ENCODE results near the gene BCCIP.

BCCIP gene

GRCh38 chr10:125783408-125783807 is 39.9 kb upstream of the BCCIP start:
- Histone ChIP-seq H3K27me3 (replicated peaks; ENCODE audit: control insufficient read depth, insufficient read depth, low read length) (no peaks in the 10 kb centered on the region), H3K36me3 (ENCODE audit: control insufficient read depth, insufficient read depth, low read length) (no peaks in the 10 kb centered on the region; the same call in 1 of the 2 replicates), H3K4me3 (replicated peaks; ENCODE audit: low read depth, low read length) (no peak overlapping the region)
- no peak for DNase-seq (ENCODE audit: extremely low read depth, insufficient read length)
- no peak for TF ChIP-seq CTCF (IDR thresholded peaks at IDR 0.05; ENCODE audit: insufficient read depth, low read length, poor library complexity, severe bottlenecking)

GRCh38 chr10:125783957-125784356 is 39.4 kb upstream of the BCCIP start:
- peaks cover 2% of the 10 kb centered on the region; the same call in 1 of the 2 replicates for H3K36me3 ChIP-seq (ENCODE audit: control insufficient read depth, insufficient read depth, low read length)
- no peak for TF ChIP-seq CTCF (IDR thresholded peaks at IDR 0.05; ENCODE audit: insufficient read depth, low read length, poor library complexity, severe bottlenecking)
- H3K4me3 ChIP-seq (replicated peaks; ENCODE audit: low read depth, low read length): no peak overlapping the region
- no peaks in the 10 kb centered on the region for H3K27me3 ChIP-seq (replicated peaks; ENCODE audit: control insufficient read depth, insufficient read depth, low read length)
- no peak for DNase-seq (ENCODE audit: extremely low read depth, insufficient read length)

GRCh38 chr10:125785791-125786190 is 37.6 kb upstream of the BCCIP start:
- no peak for DNase-seq (ENCODE audit: extremely low read depth, insufficient read length)
- no peak for TF ChIP-seq CTCF (IDR thresholded peaks at IDR 0.05; ENCODE audit: insufficient read depth, low read length, poor library complexity, severe bottlenecking)
- Histone ChIP-seq H3K27me3 (replicated peaks; ENCODE audit: control insufficient read depth, insufficient read depth, low read length) (no peaks in the 10 kb centered on the region), H3K36me3 (ENCODE audit: control insufficient read depth, insufficient read depth, low read length) (peaks cover 7% of the 10 kb centered on the region; the same call in 1 of the 2 replicates), H3K4me3 (replicated peaks; ENCODE audit: low read depth, low read length) (no peak overlapping the region)

GRCh38 chr10:125788156-125789034 is 35.0 kb upstream of the BCCIP start:
- no peak for TF ChIP-seq CTCF (IDR thresholded peaks at IDR 0.05; ENCODE audit: insufficient read depth, low read length, poor library complexity, severe bottlenecking)
- no peak for DNase-seq (ENCODE audit: extremely low read depth, insufficient read length)
- H3K27me3 ChIP-seq (replicated peaks; ENCODE audit: control insufficient read depth, insufficient read depth, low read length): no peaks in the 10 kb centered on the region
- peaks cover 16% of the 10 kb centered on the region for H3K36me3 ChIP-seq (ENCODE audit: control insufficient read depth, insufficient read depth, low read length)
- no peak overlapping the region for H3K4me3 ChIP-seq (replicated peaks; ENCODE audit: low read depth, low read length)

- Histone ChIP-seq H3K27me3 (replicated peaks; ENCODE audit: control insufficient read depth, insufficient read depth, low read length) (no peaks in the 10 kb centered on the region), H3K36me3 (ENCODE audit: control insufficient read depth, insufficient read depth, low read length) (peaks cover 28% of the 10 kb centered on the region), H3K4me3 (replicated peaks; ENCODE audit: low read depth, low read length) (no peak overlapping the region)
- DNase-seq (ENCODE audit: extremely low read depth, insufficient read length): no peak
- no peak for TF ChIP-seq CTCF (IDR thresholded peaks at IDR 0.05; ENCODE audit: insufficient read depth, low read length, poor library complexity, severe bottlenecking)
Observed at GRCh38 chr10:125792342-125793300, 30.7 kb upstream of the BCCIP start.

All from GM06990 (cell line).